Measurements from ENCODE around the gene C17orf107.

GRCh38 chr17:4900231-4901107 is 1.1 kb downstream of the C17orf107 start:
- TF ChIP-seq EZH2 (IDR thresholded peaks at IDR 0.05; ENCODE audit: insufficient read depth, poor library complexity, severe bottlenecking) (no peak), EZH2phosphoT487 (IDR thresholded peaks at IDR 0.05; ENCODE audit: insufficient read depth, low read depth) (no peak)
